ENCODE results near the gene SYCE3.

Gene SYCE3

GRCh38 chr22:50560034-50560433 lies 2.7 kb downstream of the SYCE3 start:
- TF ChIP-seq CTCF (IDR thresholded peaks at IDR 0.05; ENCODE audit: insufficient read depth, low read length, poor library complexity, severe bottlenecking): no peak
- Histone ChIP-seq H3K27me3 (replicated peaks; ENCODE audit: control insufficient read depth, insufficient read depth, low read length) (no peaks in the 10 kb centered on the region), H3K4me3 (replicated peaks; ENCODE audit: low read depth, low read length) (no peak overlapping the region), H3K36me3 (ENCODE audit: control insufficient read depth, insufficient read depth, low read length) (no peaks in the 10 kb centered on the region)
- no peak for DNase-seq (ENCODE audit: extremely low read depth, insufficient read length)

- no peak for TF ChIP-seq CTCF (IDR thresholded peaks at IDR 0.05; ENCODE audit: insufficient read depth, low read length, poor library complexity, severe bottlenecking)
- DNase-seq (ENCODE audit: extremely low read depth, insufficient read length): no peak
- no peaks in the 10 kb centered on the region for H3K36me3 ChIP-seq (ENCODE audit: control insufficient read depth, insufficient read depth, low read length)
- H3K4me3 ChIP-seq (replicated peaks; ENCODE audit: low read depth, low read length): no peak overlapping the region
- no peaks in the 10 kb centered on the region for H3K27me3 ChIP-seq (replicated peaks; ENCODE audit: control insufficient read depth, insufficient read depth, low read length)
These were observed 6.0 kb downstream of the SYCE3 start for GRCh38 chr22:50556703-50557102.

GRCh38 chr22:50553310-50553709 lies 9.4 kb downstream of the SYCE3 start:
- Histone ChIP-seq H3K27me3 (replicated peaks; ENCODE audit: control insufficient read depth, insufficient read depth, low read length) (no peaks in the 10 kb centered on the region), H3K4me3 (replicated peaks; ENCODE audit: low read depth, low read length) (no peak overlapping the region), H3K36me3 (ENCODE audit: control insufficient read depth, insufficient read depth, low read length) (no peaks in the 10 kb centered on the region)
- no peak for TF ChIP-seq CTCF (IDR thresholded peaks at IDR 0.05; ENCODE audit: insufficient read depth, low read length, poor library complexity, severe bottlenecking)
- no peak for DNase-seq (ENCODE audit: extremely low read depth, insufficient read length)

- H3K36me3 ChIP-seq (ENCODE audit: control insufficient read depth, insufficient read depth, low read length): no peaks in the 10 kb centered on the region
- DNase-seq (ENCODE audit: extremely low read depth, insufficient read length): no peak
- no peak for TF ChIP-seq CTCF (IDR thresholded peaks at IDR 0.05; ENCODE audit: insufficient read depth, low read length, poor library complexity, severe bottlenecking)
- H3K27me3 ChIP-seq (replicated peaks; ENCODE audit: control insufficient read depth, insufficient read depth, low read length): no peaks in the 10 kb centered on the region
- H3K4me3 ChIP-seq (replicated peaks; ENCODE audit: low read depth, low read length): no peak overlapping the region
These were observed 11.5 kb downstream of the SYCE3 start for GRCh38 chr22:50551160-50551752.

- TF ChIP-seq CTCF (IDR thresholded peaks at IDR 0.05; ENCODE audit: insufficient read depth, low read length, poor library complexity, severe bottlenecking): no peak
- Histone ChIP-seq H3K36me3 (ENCODE audit: control insufficient read depth, insufficient read depth, low read length) (no peaks in the 10 kb centered on the region), H3K27me3 (replicated peaks; ENCODE audit: control insufficient read depth, insufficient read depth, low read length) (no peaks in the 10 kb centered on the region), H3K4me3 (replicated peaks; ENCODE audit: low read depth, low read length) (no peak overlapping the region)
- no peak for DNase-seq (ENCODE audit: extremely low read depth, insufficient read length)
These were observed 12.3 kb downstream of the SYCE3 start for GRCh38 chr22:50550395-50550794.

All from GM06990 (cell line).